ENCODE results near the gene SNAP23.
A peak's percentile ranks its signal among the peaks of the same experiment; 100 is the strongest.
"Not testable (repeated sequence)": the region's sequence is repeated elsewhere in the genome, so short reads cannot be mapped to it uniquely, and the experiment has no call there.

The SNAP23 gene

DNA sequence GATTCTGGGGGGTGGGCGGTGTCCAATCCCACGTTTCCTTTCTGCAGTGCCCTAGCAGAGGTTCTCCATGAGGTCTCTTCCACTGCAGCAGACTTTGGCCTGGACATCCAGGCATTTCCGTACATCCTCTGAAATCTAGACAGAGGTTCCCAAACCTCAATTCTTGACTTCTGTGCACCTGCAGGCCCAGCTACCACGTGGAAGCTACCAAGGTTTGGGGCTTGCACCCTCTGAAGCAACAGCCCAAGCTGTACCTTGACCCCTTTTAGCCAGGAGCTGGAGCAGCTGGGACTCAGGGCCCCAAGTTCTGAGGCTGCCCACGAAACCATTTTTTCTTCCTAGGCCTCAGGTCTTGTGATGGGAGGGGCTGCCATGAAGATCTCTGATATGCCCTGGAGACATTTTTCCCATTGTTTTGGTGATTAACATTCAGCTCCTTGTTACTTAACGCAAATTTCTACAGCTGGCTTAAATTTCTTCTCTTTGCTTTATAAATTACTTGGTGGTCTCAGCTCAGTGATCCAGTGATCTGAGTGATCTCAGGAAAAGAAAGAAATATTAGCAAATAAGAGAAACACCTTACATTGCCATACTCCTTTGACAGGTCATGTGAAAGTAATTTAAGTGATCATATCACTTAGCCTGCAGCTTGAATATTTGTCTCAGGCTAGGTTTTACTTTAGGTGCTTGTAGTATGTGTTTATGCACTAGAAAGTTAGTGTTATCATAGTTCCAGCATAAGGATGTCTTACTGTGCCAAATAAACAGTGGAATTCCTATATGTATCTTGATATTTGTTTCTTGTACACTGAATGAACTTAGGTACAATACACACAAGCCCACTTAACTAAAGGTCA, 3.0 kb downstream of the SNAP23 start:
- DNase-seq (ENCODE audit: low spot score): no peak

DNA sequence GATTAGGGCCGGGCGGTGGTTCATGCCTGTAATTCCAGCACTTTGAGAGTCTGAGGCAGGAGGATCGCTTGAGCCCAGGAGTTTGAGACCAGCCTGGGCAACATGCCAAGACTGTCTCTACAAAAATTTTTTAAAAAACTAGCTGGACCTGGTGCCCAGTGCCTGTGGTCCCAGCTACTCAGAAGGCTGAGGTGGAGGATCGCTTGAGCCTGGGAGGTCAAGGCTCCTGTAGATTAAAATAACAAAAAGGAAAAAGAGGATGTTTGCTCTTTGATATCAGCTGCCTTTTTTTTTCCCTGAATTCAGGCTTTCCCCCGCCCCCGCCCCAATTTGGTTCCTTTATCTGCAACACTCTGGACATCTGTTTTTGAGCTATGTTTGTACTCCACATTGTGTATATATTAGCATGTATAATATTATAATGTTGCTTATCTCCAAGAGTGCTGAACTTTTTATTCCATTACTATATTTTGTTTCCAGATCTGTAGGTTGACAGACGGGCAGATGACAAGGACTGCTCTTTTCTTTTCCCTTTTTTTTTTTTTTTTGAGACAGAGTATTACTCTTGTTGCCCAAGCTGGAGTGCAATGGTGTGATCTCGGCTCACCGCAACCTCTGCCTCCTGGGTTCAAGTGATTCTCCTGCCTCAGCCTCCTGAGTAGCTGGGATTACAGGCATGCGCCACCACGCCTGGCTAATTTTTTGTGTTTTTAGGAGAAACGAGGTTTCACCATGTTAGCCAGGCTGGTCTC, 4.6 kb downstream of the SNAP23 start:
- DNase-seq (ENCODE audit: low spot score): no peak

DNA sequence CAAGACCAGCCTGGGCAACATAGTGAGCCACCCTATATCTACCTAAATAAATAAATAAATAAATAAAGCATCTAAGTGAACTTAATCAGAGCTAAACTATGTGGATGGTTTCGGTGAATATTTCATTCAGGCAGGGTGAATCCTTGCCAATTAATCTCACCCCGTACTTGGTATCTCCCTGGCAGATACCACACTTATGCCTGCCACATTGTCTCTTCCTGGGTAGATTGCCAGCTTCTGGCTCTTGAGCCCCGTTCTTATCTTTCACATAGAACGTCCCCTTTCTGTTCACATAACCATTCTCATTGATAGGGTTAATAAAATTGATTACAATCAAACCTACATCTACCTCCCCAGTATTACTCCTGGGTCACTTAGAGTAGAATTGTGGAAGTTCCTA, 7.0 kb downstream of the SNAP23 start:
- no peak for DNase-seq (ENCODE audit: low spot score)

DNA sequence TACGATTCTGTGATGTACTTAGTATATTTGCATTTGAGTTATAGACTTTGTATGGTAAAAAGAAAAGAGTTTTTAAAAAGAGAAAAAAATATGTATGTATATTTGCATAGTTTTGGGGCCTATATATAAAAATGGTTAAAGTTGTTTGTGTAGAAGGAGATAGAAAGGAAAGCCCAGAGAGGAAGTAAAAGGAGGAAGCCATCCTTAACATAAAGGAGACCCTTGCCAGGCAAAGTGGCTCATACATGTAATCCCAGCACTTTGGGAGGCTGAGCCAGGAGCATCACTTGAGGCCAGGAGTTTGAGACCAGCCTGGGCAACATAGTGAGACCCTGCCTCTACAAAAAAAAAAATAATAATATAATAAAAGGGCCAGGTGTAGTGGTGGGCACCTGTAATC, 8.4 kb downstream of the SNAP23 start:
- peak; percentile 21 for DNase-seq (ENCODE audit: low spot score)

DNA sequence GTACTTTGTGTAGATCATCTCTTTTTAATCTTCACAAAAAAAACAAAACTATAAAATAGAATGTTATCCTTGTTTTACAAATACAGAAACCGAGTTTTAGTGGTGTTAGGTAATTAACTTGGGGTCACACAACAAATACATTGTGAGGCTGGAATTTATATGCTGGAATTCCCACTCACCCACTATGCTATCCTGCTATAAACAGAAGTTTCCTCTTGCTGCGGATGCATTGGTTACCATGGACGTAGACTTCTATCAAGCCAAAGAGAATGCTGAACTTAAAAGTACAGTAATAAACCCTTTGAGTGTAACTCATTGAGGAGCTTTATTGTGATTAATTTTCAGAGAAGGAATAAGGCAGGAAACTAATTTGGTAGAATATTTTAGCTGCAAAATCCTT, 9.2 kb downstream of the SNAP23 start:
- peak; percentile 19 for DNase-seq (ENCODE audit: low spot score)

GRCh38 chr15:42507514-42507913, 12.1 kb downstream of the SNAP23 start:
- DNase-seq (ENCODE audit: low spot score): no peak

DNA sequence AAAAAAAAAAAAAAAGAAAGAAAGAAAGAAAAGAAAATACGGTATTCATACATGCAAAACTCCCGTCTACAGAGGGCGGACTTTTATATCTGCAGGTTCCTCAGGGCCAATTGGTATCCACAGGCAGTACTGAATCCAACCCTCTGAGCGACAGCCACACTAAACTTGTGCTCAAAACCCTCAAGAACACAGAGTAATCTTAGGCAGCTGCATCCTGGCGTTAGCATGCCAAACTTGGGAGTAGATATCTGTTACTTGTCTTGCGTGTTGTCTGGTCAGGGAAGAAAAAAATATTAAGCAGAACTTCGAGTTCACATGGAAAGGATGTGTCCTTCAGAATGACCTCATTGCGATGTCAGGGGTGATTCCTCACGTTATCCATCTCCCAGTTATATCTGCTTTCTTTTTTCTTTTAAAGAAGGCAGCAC, 12.8 kb downstream of the SNAP23 start:
- DNase-seq (ENCODE audit: low spot score): no peak

DNA sequence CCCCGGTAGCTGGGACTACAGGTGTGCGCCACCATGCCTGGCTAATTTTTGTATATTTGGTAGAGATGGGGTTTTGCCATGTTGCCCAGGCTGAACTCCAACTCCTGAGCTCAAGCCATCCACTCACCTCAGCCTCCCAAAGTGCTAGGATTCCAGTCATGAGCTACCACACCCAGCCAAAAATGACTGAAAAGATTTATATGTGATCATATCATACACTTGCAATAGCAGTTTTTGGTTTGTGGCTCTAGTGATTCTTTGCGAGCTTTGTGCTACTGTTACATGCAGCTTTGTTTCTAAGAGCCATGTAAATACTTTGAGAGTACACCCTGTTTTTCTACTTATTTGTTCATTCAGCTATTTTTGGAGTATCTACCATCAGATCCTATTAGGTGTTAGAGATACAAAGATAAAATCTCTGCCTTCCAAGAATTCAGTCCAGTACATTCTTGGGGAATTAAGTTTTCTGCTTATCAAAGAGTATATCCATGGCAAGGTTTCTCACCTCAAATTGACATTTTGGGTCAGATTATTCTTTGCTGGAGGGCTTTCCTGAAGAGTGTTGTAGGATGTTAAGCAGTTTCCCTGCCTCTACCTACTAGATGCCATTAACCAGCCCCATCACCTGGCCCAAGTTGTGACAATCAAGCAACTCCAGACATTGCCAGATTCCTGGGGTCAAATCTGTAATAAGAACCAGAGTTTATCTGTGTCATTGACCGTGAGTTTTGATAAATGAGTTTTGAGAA, 15.0 kb downstream of the SNAP23 start:
- no peak for DNase-seq (ENCODE audit: low spot score)

DNA sequence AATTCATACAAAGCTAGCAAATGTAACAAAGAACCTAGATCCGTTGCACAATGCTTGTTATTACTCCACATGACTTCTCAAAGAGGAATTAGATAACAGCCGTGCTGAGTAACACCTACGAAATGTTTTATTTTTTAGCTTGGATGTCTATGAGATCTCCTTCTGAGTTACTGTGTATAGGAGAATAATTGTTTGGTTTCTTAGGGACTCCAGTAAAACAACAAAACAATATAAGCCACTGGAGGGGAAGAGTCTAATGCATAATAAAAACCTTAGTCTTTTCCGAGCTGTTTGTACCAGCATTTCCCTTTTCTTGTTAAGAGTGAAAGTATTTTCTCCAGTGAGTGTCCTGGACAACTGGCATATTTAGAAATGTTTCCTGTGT, 15.6 kb downstream of the SNAP23 start:
- DNase-seq (ENCODE audit: low spot score): no peak

DNA sequence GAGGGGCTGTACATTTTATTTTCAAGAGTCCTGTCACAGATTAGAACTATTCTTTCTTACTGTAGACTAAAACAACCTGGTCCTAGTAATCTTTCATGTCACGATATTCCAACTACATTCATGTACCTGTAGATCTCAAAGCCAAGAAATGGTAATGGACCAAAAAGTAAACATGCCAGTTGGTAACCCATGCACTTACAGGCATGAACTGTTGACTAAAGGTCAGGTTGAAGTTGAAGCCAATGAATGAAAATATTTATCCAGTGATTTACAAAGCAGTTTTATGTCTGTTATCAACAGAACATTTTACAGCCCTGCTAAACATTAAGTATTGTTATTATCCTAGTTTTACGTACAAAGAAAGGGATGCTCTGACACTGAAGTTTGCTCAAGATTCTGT, 27.9 kb downstream of the SNAP23 start:
- no peak for DNase-seq (ENCODE audit: low spot score)

- DNase-seq (ENCODE audit: low spot score): no peak
These were observed 33.5 kb downstream of the SNAP23 start for GRCh38 chr15:42528970-42529369.

DNA sequence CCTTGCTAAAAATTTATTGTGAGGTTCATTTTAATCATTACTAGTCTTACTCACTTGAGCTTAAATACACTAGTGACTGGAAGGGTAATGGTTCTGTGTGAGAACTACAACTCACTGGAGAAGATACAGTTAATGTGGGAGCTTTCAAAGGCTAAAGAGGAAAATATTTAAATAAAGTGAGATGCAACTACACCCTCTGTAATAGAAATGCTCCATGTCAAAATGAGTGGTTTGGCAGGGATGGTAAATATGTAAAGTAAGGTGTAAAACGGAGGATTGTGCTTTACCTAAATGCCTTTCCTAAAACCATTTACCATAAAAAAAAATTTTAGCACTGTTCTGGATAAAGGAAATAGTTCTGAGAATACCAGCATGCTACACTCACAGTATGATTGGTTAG, 37.8 kb downstream of the SNAP23 start:
- no peak for DNase-seq (ENCODE audit: low spot score)

DNA sequence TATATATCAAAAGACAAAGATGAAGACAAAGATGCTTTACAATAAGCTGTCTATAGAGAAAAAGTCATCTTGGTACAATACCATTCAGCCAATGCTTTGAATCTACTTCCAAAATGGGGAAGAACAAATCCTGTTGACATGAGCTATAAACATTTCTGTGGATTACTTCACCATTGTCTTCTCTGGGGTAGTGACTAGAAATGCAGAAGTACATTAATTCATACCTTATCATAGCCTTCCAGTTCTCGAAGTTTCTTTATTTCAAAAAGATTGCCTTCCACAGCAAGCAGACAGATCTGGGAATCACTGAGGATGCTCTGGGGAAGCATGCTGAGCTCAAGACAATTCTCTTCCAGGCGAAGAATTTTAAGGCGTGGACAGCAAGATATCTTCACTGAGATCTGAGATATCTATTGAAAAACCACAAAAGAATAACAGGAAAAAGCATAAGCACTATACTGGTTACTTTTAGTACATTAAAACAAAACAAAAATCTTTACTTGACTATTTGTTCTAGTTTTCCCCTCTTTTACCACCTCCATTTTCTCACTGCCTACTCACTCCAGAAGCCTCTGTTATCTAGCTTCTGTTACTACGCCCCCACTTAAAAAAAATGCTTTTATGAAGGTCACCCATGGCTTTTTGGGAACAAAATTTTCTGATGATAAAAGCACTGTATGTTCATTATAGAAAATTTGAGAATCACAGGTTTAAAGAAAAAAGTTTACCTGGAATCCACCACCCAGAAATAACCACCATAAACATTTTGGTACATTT, 49.6 kb downstream of the SNAP23 start:
- no peak for DNase-seq (ENCODE audit: low spot score)

DNA sequence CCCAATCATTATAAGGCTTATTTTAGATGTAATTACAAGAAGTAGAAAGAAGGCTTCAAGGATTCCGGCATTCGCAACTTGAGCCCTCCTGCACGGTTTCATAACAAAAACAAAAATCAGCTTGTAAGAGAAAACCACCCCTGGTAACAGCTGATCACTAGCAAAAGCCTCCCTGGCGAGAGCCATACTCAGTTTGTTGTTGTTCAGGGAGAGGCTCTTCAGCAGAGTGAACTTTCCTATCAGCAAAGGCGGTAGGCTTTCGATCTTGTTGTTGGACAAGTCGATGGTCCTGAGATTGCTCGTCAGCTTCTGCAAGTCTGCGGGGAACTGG, 52.4 kb downstream of the SNAP23 start:
- no peak for DNase-seq (ENCODE audit: low spot score)

- DNase-seq (ENCODE audit: low spot score): peak; percentile 88
These were observed 53.0 kb downstream of the SNAP23 start, which contains the start of the genes HAUS2 and LRRC57 for GRCh38 chr15:42548249-42549031. Gene HAUS2 (plus strand): TSS chr15:42548838. CDS start chr15:42548873, 35 bp downstream. Gene LRRC57 (minus strand): TSS chr15:42548793. CDS start chr15:42548434, 359 bp downstream.

GRCh38 chr15:42549032-42549491, 53.6 kb downstream of the SNAP23 start:
- DNase-seq (ENCODE audit: low spot score): peak; percentile 82

DNA sequence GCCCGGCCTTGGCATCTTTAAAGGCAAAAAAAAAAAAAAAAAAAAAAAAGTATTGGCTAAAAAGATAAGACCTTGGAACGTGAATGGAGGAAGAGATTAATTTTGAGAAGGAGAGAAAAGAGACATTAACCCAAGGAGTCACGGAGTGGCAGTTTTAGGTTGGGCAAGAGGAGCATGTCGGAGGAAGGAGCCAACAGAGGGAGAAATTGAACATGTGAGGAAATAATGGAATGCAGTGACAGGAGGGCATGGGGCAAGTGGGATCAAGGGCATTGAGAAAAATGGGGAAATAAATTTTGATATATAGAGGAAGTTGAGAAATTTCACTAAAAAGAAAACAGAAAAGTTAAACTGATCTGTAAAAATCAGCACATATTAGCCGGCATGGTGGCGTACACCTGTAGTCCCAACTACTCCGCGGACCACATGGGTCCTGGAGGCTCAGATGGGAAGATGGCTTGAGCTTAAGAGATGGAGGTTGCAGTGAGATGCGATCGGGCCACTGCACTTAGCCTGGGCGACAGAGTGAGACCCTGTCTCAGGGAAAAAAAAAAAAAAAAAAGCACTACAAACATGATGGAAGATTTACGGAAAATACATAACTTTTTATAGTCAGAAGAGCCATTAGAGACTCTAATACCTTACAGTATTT, 54.4 kb downstream of the SNAP23 start:
- no peak for DNase-seq (ENCODE audit: low spot score)

DNA sequence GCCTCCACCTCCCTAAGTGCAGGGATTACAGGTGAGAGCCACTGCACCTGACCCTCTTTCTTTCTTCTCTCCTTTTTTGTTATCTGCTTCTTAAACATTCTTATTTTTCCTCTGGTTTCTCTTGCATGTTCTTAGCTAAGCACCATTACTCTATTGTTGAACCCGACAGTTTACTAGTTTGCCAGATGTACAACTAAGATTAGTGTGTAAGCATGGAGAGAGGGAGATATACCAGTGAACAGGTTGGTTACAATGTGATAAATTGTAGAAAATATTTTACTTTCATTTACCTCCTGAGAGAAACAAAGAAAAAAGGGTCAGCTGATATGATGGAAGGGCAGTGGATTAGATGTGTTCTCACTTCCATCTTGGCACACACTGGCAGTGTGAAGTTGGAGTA, 58.1 kb downstream of the SNAP23 start:
- no peak for DNase-seq (ENCODE audit: low spot score)

- not testable (repeated sequence) for DNase-seq (ENCODE audit: low spot score)
These were observed 61.2 kb downstream of the SNAP23 start for GRCh38 chr15:42556550-42557207.

GRCh38 chr15:42558739-42559138, 63.3 kb downstream of the SNAP23 start:
- DNase-seq (ENCODE audit: low spot score): no peak
